SK-N-SH (cell line): Measurements from ENCODE around the gene SLC29A1. TPM values are rescaled to one million over a fixed set of nuclear protein-coding genes. Genes with fewer than 3 reads are reported as not detected.

Experiments
- CTCF ChIA-PET: fragments of 300-600, 350-600 bp; formaldehyde crosslinking; extraction: SDS; loops from one replicate; lab custom pipeline; 2021; lab: Yijun Ruan, JAX
- POLR2A ChIA-PET: fragments of 350-600 bp; sonication (Branson Sonifier 250); formaldehyde crosslinking; extraction: SDS; loops from one replicate; lab custom pipeline; 2020; ENCODE audit warnings: antibody characterized with exemption, inconsistent platforms; lab: Yijun Ruan, JAX
- DNase-seq: peaks from one replicate; pipeline ENCODE4 v3.0.0; 2012
- H2AFZ ChIP-seq: fragments of 200-600 bp; sonication (generic); 2 replicates; pipeline ENCODE4 v1.8.1; 2016; ENCODE audit warnings: antibody characterized with exemption, mild to moderate bottlenecking, low read depth
- H3F3A ChIP-seq: fragments of 200-600 bp; sonication (generic); replicated peaks from 2 replicates; pipeline ENCODE3; 2016; ENCODE audit warnings: antibody characterized with exemption, mild to moderate bottlenecking; ENCODE audit not compliant: insufficient read depth
- H3K27ac ChIP-seq, 2 experiments: fragments of 200-500 bp in 1 of 2; fragments of 200-600 bp in 1 of 2; sonication (Bioruptor generic) in 1 of 2; sonication (generic), shearing (Covaris generic) in 1 of 2; 2 replicates each; pipeline versions ENCODE4 v1.5.1 to v1.6.1; 2014 to 2016; ENCODE audit warnings: low read depth in 2 of 2, inconsistent platforms in 1 of 2, low read length in 1 of 2, mild to moderate bottlenecking in 1 of 2, mixed read lengths in 1 of 2
- H3K27me3 ChIP-seq: fragments of 200-600 bp; sonication (generic), shearing (Covaris generic); 2 replicates; pipeline ENCODE4 v1.6.1; 2016; ENCODE audit warnings: mixed run types; ENCODE audit not compliant: insufficient read depth
- H3K36me3 ChIP-seq, 2 experiments: fragments of 200-500 bp in 1 of 2; fragments of 200-600 bp in 1 of 2; sonication (Bioruptor generic) in 1 of 2; sonication (generic) in 1 of 2; replicated peaks in 1 of 2; 2 replicates each; pipeline versions ENCODE3 to v1.5.1; 2014 to 2016; ENCODE audit warnings: low read length in 1 of 2, mild to moderate bottlenecking in 1 of 2; ENCODE audit not compliant: insufficient read depth in 2 of 2, control insufficient read depth in 1 of 2
- H3K4me1 ChIP-seq, 2 experiments: fragments of 200-500 bp in 1 of 2; fragments of 200-600 bp in 1 of 2; sonication (Bioruptor generic) in 1 of 2; sonication (generic), shearing (Covaris generic) in 1 of 2; 2 replicates each; pipeline versions ENCODE4 v1.5.1 to v1.6.1; 2014 to 2016; ENCODE audit warnings: low read depth in 1 of 2, low read length in 1 of 2, mixed run types in 1 of 2; ENCODE audit not compliant: insufficient read depth in 2 of 2, control insufficient read depth in 1 of 2
- H3K4me2 ChIP-seq: fragments of 200-600 bp; sonication (generic), shearing (Covaris generic); 2 replicates; pipeline ENCODE4 v1.6.1; 2017; ENCODE audit warnings: mixed run types
- H3K4me3 ChIP-seq, 2 experiments: fragments of 200-500 bp in 1 of 2; fragments of 200-600 bp in 1 of 2; sonication (Bioruptor generic) in 1 of 2; sonication (generic), shearing (Covaris generic) in 1 of 2; 2 replicates each; pipeline versions ENCODE4 v1.5.1 to v1.8.1; 2014 to 2016; ENCODE audit warnings: low read depth in 2 of 2, inconsistent platforms in 1 of 2, low read length in 1 of 2, mild to moderate bottlenecking in 1 of 2, mixed read lengths in 1 of 2, moderate library complexity in 1 of 2
- H3K79me2 ChIP-seq: fragments of 200-600 bp; sonication (generic); 2 replicates; pipeline ENCODE4 v1.8.1; 2017; ENCODE audit warnings: mild to moderate bottlenecking; ENCODE audit not compliant: insufficient read depth
- H3K9ac ChIP-seq: fragments of 200-600 bp; sonication (generic); 2 replicates; pipeline ENCODE4 v1.6.1; 2017; ENCODE audit warnings: mixed run types
- H3K9me2 ChIP-seq: fragments of 200-600 bp; sonication (generic); 2 replicates; pipeline ENCODE4 v1.6.1; 2017; ENCODE audit warnings: mixed run types
- H3K9me3 ChIP-seq: fragments of 200-600 bp; sonication (generic); 2 replicates; pipeline ENCODE4 v1.6.1; 2017; ENCODE audit warnings: mixed run types, mild to moderate bottlenecking, moderate library complexity
- H4K20me1 ChIP-seq: fragments of 200-600 bp; sonication (generic); 2 replicates; pipeline ENCODE4 v1.6.1; 2017; ENCODE audit warnings: mild to moderate bottlenecking, mixed run types; ENCODE audit not compliant: insufficient read depth
- CHD2 ChIP-seq: fragments of 150-350 bp; IDR thresholded peaks from 2 replicates; pipeline ENCODE4 v1.6.1; 2018; ENCODE audit warnings: low read length; ENCODE audit not compliant: partially characterized antibody
- EP300 ChIP-seq, 2 experiments: IDR thresholded peaks; 2 replicates each; pipeline versions ENCODE4 v1.4.0 to v1.6.1; 2012; ENCODE audit warnings: borderline replicate concordance in 1 of 2, low read depth in 1 of 2, low read length in 1 of 2
- FOSL2 ChIP-seq: IDR thresholded peaks from 2 replicates; pipeline ENCODE4 v1.4.0; 2012; ENCODE audit warnings: low read depth, mild to moderate bottlenecking, moderate library complexity, borderline replicate concordance
- FOXJ3 ChIP-seq: sonication (generic); formaldehyde crosslinking; IDR thresholded peaks from 2 replicates; pipeline ENCODE4 v1.5.1; 2020; ENCODE audit warnings: mild to moderate bottlenecking, missing genetic modification reagents
- GABPA ChIP-seq: IDR thresholded peaks from 2 replicates; pipeline ENCODE4 v1.4.0; 2012; ENCODE audit warnings: low read depth, mild to moderate bottlenecking
- JUND ChIP-seq: IDR thresholded peaks from 2 replicates; pipeline ENCODE4 v1.4.0; 2012
- NRF1 ChIP-seq: IDR thresholded peaks from 2 replicates; pipeline ENCODE4 v1.6.1; 2012; ENCODE audit warnings: low read depth, mild to moderate bottlenecking, low read length
- RAD21 ChIP-seq: IDR thresholded peaks from 2 replicates; pipeline ENCODE4 v1.6.1; 2012; ENCODE audit warnings: mild to moderate bottlenecking, low read length
- RCOR1 ChIP-seq: fragments of 150-350 bp; IDR thresholded peaks from 2 replicates; pipeline ENCODE4 v1.6.1; 2017; ENCODE audit warnings: antibody characterized with exemption, low read length
- RXRA ChIP-seq: IDR thresholded peaks from 2 replicates; pipeline ENCODE4 v1.4.0; 2012; ENCODE audit warnings: low read depth, mild to moderate bottlenecking, borderline replicate concordance
- SIN3A ChIP-seq: IDR thresholded peaks from 2 replicates; pipeline ENCODE4 v1.6.1; 2012; ENCODE audit warnings: low read depth, mild to moderate bottlenecking, low read length, moderate library complexity, borderline replicate concordance
- TEAD4 ChIP-seq: IDR thresholded peaks from 2 replicates; pipeline ENCODE4 v1.4.0; 2012; ENCODE audit warnings: mild to moderate bottlenecking, borderline replicate concordance; ENCODE audit not compliant: insufficient read depth
- WGBS: methylation state at CpG from one replicate; pipeline ENCODE4 v1.1.6; 2017; ENCODE audit warnings: low lambda C conversion rate; 5-methylcytosine and 5-hydroxymethylcytosine counted together
- polyA plus RNA-seq, 3 experiments: library from polyadenylated mRNA; depleted of rRNA; stranded (reverse); fragments of >200 nt; gene quantifications; 2 replicates each; pipeline ENCODE4 v1.2.3, GENCODE V29; 2012
- TF ChIP-seq, protein P1 (sequence below): fragments of 150-350 bp; IDR thresholded peaks from 2 replicates; pipeline ENCODE4 v1.6.1; 2017; ENCODE audit warnings: antibody characterized with exemption, low read length, low read depth, borderline replicate concordance
- TF ChIP-seq, protein P2 (sequence below): IDR thresholded peaks from 2 replicates; pipeline ENCODE4; 2012
- TF ChIP-seq, protein P3 (sequence below): IDR thresholded peaks from 2 replicates; pipeline ENCODE4 v1.6.1; 2012; ENCODE audit warnings: mild to moderate bottlenecking, low read depth, low read length, moderate library complexity
- TF ChIP-seq, protein P4 (sequence below): fragments of 200-600 bp; sonication (generic); IDR thresholded peaks from 2 replicates; pipeline ENCODE4 v1.6.1; 2017; ENCODE audit warnings: antibody characterized with exemption, mild to moderate bottlenecking, moderate library complexity
- TF ChIP-seq, protein P5 (sequence below): IDR thresholded peaks from 2 replicates; pipeline ENCODE4 v1.4.0; 2012; ENCODE audit warnings: low read depth, borderline replicate concordance

Gene SLC29A1
- polyA plus RNA-seq, 1 of the 3 experiments (the other 2 are of a cell fraction), result 44.5 TPM

DNA sequence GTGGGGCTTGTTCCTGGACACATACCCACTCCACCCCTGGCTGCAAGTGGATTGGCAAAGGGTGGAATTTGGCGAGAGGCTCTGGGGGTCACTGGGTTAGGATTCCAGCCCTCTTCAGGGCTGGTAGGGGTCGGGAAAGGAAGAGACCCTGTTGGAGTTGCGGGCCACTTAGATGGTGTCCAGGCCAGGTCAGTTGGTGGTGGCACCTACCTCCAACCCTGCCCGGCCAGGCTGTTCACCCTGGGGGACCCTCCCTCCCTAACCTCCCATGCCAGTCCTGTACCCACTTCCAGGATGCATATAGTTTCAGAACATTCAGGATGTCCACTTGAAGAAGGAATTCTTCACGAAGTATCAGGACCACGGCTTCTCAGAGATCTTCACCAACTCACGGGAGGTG, 43.7 kb upstream of the SLC29A1 start:
- Histone ChIP-seq H3K9ac (no peak overlapping the region), H3K9me3 (no peaks in the 10 kb centered on the region), H4K20me1 (no peaks in the 10 kb centered on the region), H3K36me3 (no peaks in the 10 kb centered on the region), H3K9me2 (no peaks in the 10 kb centered on the region), H2AFZ (no peak overlapping the region), H3K4me3 (no peak overlapping the region), H3K27me3 (no peaks in the 10 kb centered on the region; the same call in 1 of the 2 replicates)
- CTCF ChIA-PET, result interaction anchor here (0.7 to 1.9 kb wide), 5 partner anchors 17 to 83 kb away, joined by 3 to 10 read pairs (median 3); no protein-coding TSS in a partner anchor
- DNase-seq, result no peak
- 100% methylated on average over 4 of the region's 7 CpGs for WGBS
- TF ChIP-seq EP300 (IDR thresholded peaks at IDR 0.05; ENCODE audit: borderline replicate concordance in 1 of 2, low read depth in 1 of 2, low read length in 1 of 2) (no peak), RXRA (no peak), SIN3A (no peak)
- TF ChIP-seq, all 33 proteins: peak for 0
- Histone ChIP-seq H3K4me1 (no peaks in the 10 kb centered on the region; a peak in 1 of 4 replicates), H3F3A (peaks cover 14% of the 10 kb centered on the region), H3K4me2 (no peak overlapping the region), H3K79me2 (no peaks in the 10 kb centered on the region), H3K27ac (no peak overlapping the region)
- POLR2A ChIA-PET, result no interaction called here

DNA sequence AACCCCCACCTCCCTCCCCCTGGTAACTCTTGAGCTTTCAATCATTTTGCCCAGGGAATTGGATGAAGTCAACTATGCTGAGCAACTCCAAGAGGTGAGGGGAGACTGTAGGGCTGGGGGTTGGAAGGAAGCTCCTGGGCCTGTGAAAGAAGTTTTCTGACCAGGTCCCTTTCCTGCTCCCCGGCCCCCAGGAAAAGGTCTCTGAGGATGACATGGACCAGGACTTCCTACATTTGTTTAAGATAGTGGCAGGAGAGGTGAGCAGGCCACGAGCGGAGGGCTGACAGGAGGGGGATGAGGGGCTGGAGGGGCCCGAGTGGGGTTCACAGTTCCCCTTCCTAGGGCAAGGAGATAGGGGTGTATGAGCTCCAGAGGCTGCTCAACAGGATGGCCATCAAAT, 43.0 kb upstream of the SLC29A1 start:
- ChIA-PET POLR2A (interaction anchor here (0.7 kb wide), 1 partner anchor 44 kb away, joined by 3 read pairs; no protein-coding TSS in a partner anchor), CTCF (interaction anchor here (0.7 to 1.9 kb wide), 7 partner anchors 18 to 84 kb away, joined by 3 to 10 read pairs (median 3); partner anchors contain the start of gene SLC35B2)
- Histone ChIP-seq H3K9me3 (no peaks in the 10 kb centered on the region), H3K4me2 (no peak overlapping the region), H3F3A (peaks cover 14% of the 10 kb centered on the region), H3K9me2 (no peaks in the 10 kb centered on the region), H3K27me3 (no peaks in the 10 kb centered on the region; the same call in 1 of the 2 replicates), H3K36me3 (no peaks in the 10 kb centered on the region), H3K27ac (no peak overlapping the region), H3K4me3 (no peak overlapping the region), H2AFZ (no peak overlapping the region), H3K79me2 (no peaks in the 10 kb centered on the region), H3K4me1 (no peaks in the 10 kb centered on the region; a peak in 1 of 4 replicates), H4K20me1 (no peaks in the 10 kb centered on the region), H3K9ac (no peak overlapping the region)
- no peak for DNase-seq
- WGBS, result 100% methylated on average over 3 of the region's 4 CpGs
- no peak for TF ChIP-seq TEAD4
- TF ChIP-seq EP300 (IDR thresholded peaks at IDR 0.05; ENCODE audit: borderline replicate concordance in 1 of 2, low read depth in 1 of 2, low read length in 1 of 2), result no peak
- TF ChIP-seq FOXJ3, result no peak
- TF ChIP-seq, protein P1, sequence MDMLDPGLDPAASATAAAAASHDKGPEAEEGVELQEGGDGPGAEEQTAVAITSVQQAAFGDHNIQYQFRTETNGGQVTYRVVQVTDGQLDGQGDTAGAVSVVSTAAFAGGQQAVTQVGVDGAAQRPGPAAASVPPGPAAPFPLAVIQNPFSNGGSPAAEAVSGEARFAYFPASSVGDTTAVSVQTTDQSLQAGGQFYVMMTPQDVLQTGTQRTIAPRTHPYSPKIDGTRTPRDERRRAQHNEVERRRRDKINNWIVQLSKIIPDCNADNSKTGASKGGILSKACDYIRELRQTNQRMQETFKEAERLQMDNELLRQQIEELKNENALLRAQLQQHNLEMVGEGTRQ, result no peak
- TF ChIP-seq GABPA, result no peak
- TF ChIP-seq, protein P2, sequence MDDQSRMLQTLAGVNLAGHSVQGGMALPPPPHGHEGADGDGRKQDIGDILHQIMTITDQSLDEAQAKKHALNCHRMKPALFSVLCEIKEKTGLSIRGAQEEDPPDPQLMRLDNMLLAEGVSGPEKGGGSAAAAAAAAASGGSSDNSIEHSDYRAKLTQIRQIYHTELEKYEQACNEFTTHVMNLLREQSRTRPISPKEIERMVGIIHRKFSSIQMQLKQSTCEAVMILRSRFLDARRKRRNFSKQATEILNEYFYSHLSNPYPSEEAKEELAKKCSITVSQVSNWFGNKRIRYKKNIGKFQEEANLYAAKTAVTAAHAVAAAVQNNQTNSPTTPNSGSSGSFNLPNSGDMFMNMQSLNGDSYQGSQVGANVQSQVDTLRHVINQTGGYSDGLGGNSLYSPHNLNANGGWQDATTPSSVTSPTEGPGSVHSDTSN, result no peak
- TF ChIP-seq FOSL2, result no peak
- TF ChIP-seq RXRA, result no peak
- no peak for TF ChIP-seq RCOR1
- TF ChIP-seq CHD2, result no peak
- TF ChIP-seq RAD21, result no peak
- TF ChIP-seq, protein P3, sequence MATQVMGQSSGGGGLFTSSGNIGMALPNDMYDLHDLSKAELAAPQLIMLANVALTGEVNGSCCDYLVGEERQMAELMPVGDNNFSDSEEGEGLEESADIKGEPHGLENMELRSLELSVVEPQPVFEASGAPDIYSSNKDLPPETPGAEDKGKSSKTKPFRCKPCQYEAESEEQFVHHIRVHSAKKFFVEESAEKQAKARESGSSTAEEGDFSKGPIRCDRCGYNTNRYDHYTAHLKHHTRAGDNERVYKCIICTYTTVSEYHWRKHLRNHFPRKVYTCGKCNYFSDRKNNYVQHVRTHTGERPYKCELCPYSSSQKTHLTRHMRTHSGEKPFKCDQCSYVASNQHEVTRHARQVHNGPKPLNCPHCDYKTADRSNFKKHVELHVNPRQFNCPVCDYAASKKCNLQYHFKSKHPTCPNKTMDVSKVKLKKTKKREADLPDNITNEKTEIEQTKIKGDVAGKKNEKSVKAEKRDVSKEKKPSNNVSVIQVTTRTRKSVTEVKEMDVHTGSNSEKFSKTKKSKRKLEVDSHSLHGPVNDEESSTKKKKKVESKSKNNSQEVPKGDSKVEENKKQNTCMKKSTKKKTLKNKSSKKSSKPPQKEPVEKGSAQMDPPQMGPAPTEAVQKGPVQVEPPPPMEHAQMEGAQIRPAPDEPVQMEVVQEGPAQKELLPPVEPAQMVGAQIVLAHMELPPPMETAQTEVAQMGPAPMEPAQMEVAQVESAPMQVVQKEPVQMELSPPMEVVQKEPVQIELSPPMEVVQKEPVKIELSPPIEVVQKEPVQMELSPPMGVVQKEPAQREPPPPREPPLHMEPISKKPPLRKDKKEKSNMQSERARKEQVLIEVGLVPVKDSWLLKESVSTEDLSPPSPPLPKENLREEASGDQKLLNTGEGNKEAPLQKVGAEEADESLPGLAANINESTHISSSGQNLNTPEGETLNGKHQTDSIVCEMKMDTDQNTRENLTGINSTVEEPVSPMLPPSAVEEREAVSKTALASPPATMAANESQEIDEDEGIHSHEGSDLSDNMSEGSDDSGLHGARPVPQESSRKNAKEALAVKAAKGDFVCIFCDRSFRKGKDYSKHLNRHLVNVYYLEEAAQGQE, result no peak
- TF ChIP-seq, protein P4, sequence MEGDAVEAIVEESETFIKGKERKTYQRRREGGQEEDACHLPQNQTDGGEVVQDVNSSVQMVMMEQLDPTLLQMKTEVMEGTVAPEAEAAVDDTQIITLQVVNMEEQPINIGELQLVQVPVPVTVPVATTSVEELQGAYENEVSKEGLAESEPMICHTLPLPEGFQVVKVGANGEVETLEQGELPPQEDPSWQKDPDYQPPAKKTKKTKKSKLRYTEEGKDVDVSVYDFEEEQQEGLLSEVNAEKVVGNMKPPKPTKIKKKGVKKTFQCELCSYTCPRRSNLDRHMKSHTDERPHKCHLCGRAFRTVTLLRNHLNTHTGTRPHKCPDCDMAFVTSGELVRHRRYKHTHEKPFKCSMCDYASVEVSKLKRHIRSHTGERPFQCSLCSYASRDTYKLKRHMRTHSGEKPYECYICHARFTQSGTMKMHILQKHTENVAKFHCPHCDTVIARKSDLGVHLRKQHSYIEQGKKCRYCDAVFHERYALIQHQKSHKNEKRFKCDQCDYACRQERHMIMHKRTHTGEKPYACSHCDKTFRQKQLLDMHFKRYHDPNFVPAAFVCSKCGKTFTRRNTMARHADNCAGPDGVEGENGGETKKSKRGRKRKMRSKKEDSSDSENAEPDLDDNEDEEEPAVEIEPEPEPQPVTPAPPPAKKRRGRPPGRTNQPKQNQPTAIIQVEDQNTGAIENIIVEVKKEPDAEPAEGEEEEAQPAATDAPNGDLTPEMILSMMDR, result no peak
- TF ChIP-seq, protein P5, sequence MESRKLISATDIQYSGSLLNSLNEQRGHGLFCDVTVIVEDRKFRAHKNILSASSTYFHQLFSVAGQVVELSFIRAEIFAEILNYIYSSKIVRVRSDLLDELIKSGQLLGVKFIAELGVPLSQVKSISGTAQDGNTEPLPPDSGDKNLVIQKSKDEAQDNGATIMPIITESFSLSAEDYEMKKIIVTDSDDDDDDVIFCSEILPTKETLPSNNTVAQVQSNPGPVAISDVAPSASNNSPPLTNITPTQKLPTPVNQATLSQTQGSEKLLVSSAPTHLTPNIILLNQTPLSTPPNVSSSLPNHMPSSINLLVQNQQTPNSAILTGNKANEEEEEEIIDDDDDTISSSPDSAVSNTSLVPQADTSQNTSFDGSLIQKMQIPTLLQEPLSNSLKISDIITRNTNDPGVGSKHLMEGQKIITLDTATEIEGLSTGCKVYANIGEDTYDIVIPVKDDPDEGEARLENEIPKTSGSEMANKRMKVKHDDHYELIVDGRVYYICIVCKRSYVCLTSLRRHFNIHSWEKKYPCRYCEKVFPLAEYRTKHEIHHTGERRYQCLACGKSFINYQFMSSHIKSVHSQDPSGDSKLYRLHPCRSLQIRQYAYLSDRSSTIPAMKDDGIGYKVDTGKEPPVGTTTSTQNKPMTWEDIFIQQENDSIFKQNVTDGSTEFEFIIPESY, result no peak
- no peak for TF ChIP-seq NRF1
- no peak for TF ChIP-seq JUND
